Upper lobe of right lung (tissue), 1 donor: ENCODE measurements around the gene CDH11. TPM values are rescaled to one million over a fixed set of nuclear protein-coding genes. Genes with fewer than 3 reads are reported as not detected.

Source experiments
- ATAC-seq: fragments of 200-7000 bp; cut with Tn5 transposase; one replicate; pipeline ENCODE4 v1.9.1; 2020; ENCODE audit warnings: mild to moderate bottlenecking, moderate library complexity
- DNase-seq: peaks from one replicate; pipeline ENCODE4 v3.0.0-alpha.2; 2020
- H3K27ac ChIP-seq: fragments of 200-600 bp; one replicate; pipeline ENCODE4 v1.8.0; 2022
- H3K27me3 ChIP-seq: fragments of 200-600 bp; one replicate; pipeline ENCODE4 v1.8.0; 2022; ENCODE audit warnings: mild to moderate bottlenecking
- H3K36me3 ChIP-seq: fragments of 200-600 bp; one replicate; pipeline ENCODE4 v1.8.0; 2022
- H3K4me1 ChIP-seq: fragments of 200-600 bp; one replicate; pipeline ENCODE4 v1.8.0; 2022
- H3K4me3 ChIP-seq: fragments of 200-600 bp; one replicate; pipeline ENCODE4 v1.8.0; 2022; ENCODE audit warnings: mild to moderate bottlenecking
- H3K9me3 ChIP-seq: fragments of 200-600 bp; one replicate; pipeline ENCODE4 v1.8.0; 2022
- intact Hi-C: fragments of 100-400 bp; cut with DNase I; formaldehyde crosslinking; loops from one replicate; pipeline ENCODE4 v1.11.0; 2022
- total RNA-seq: library from RNA; stranded (reverse); fragmentation: NEBNext Ultra II Directional; extraction: Animal tissue kit (Norgen Biotek cat#: 25700); gene quantifications from one replicate; pipeline ENCODE4 v1.2.1, GENCODE V29; 2021
- TF ChIP-seq, protein P1 (sequence below): fragments of 200-600 bp; IDR thresholded peaks from one replicate; pipeline ENCODE4 v1.8.0; 2022; ENCODE audit warnings: antibody characterized with exemption
- donor health status: DM: no; HTN: yes; CAD: no; lungs with severe emphysema.

CDH11 gene
- total RNA-seq, 1 donor from 2014 or later: 176 TPM

DNA sequence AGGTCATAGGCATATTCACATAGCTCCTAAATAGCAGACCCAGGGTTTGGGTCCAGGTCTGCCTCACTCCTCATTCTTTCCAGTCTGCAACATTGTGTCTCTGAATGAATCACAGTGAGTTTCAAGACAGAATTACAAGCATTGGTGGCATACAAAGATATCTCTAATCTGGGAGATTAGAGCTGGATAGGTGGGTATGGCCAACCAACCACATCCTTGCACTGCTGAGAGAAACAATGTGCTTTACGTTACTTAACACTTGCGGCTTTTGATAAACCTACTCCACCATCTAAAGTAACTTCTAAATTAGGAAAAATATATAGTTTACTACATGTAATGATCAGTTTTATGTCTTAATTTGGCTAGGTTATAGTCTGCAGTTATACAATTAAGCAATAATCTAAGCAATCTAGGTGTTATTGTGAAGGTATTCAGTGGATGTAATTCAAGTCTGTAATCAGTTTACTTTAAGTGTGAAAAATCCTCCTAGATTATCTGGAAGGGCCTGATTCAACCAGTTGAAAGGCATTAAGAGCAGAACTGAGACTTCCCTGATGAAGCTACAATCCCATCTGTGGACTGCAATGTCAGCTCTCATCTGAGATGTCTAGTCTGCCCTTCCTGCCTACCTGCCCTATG is 26.7 kb downstream of the CDH11 start:
- H3K4me3 ChIP-seq: no peak overlapping the region
- no peaks in the 10 kb centered on the region for H3K4me1 ChIP-seq
- no peaks in the 10 kb centered on the region for H3K9me3 ChIP-seq
- no peaks in the 10 kb centered on the region for H3K36me3 ChIP-seq
- intact Hi-C loops: no loop called here
- no peak overlapping the region for H3K27ac ChIP-seq
- no peaks in the 10 kb centered on the region for H3K27me3 ChIP-seq
- TF ChIP-seq, protein P1, sequence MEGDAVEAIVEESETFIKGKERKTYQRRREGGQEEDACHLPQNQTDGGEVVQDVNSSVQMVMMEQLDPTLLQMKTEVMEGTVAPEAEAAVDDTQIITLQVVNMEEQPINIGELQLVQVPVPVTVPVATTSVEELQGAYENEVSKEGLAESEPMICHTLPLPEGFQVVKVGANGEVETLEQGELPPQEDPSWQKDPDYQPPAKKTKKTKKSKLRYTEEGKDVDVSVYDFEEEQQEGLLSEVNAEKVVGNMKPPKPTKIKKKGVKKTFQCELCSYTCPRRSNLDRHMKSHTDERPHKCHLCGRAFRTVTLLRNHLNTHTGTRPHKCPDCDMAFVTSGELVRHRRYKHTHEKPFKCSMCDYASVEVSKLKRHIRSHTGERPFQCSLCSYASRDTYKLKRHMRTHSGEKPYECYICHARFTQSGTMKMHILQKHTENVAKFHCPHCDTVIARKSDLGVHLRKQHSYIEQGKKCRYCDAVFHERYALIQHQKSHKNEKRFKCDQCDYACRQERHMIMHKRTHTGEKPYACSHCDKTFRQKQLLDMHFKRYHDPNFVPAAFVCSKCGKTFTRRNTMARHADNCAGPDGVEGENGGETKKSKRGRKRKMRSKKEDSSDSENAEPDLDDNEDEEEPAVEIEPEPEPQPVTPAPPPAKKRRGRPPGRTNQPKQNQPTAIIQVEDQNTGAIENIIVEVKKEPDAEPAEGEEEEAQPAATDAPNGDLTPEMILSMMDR: no peak
- no peak for ATAC-seq
- no peak for DNase-seq

DNA sequence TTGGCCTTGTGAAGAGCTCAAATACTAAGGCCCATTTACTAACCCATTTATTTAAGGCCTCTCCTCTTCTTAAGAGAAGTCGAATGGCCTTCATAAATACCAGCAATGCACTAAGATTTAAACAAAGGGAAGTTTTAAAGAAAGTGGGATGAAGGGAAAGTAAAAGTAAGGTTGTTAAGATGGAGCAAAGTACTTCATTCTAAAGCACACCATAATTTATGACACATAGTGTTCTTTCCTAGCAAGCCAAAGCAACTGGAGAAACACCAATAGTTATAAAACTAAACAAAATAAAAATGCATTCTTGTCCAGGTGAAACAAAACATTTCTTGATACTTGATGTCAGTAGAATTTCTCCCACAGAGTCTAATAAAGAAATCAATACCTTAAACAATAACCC is 27.9 kb downstream of the CDH11 start:
- no peak for DNase-seq
- TF ChIP-seq, protein P1: no peak
- Histone ChIP-seq H3K27me3 (no peaks in the 10 kb centered on the region), H3K27ac (no peak overlapping the region), H3K36me3 (no peaks in the 10 kb centered on the region), H3K4me1 (no peaks in the 10 kb centered on the region), H3K9me3 (no peaks in the 10 kb centered on the region), H3K4me3 (no peak overlapping the region)
- intact Hi-C loops: no loop called here
- no peak for ATAC-seq

DNA sequence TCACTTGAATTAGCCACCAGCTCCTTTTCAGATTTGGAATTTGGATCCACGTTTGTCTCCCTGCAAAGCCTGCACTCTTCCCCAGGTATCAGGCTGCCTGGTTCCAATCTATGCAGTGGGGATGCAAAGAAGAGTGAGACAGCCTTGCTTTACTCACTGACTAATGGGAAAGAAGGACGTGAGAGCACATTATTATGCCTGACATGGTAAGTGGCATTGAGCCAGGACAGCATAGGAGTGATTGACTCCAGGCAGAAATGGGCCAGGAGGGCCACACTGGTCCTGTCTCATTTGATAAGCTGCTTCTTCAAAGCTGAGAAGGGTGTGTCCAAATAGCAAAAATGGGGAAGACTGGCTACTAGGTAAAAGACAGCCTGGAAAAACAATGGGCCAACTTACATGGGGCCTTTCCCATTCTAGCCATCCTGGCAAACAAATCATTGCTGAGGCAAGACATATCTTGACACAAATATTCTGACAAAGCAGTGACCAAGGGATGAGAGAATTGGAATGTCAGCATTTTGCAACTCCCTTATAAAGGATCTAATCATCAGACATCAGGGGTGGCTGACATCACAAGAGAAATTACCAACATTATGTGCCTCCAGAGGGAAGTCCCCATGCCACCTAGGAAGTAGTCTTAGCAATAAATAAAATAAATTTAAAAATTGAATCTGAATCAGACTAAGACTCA is 38.6 kb downstream of the CDH11 start:
- no peak overlapping the region for H3K4me3 ChIP-seq
- intact Hi-C loops: no loop called here

DNA sequence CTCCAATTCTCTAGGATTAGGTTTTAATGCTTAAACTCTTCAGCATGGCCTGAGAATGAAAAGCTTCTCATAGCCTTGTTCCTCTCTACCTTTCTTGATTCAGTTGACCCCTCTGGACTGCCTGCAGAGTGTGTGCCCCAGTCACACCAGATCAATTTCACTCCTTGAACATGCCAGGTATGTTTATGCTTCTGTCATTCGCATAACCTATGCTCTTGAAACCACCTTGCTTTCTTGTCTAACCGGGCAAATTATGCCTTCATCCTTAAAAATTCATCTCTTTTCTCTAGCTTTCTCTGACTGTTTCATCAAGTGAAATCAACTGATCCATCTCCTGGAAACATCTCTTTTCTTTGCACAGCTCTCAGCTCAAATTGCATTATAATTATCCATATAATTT is 42.3 kb downstream of the CDH11 start:
- H3K4me3 ChIP-seq: no peak overlapping the region
- no peaks in the 10 kb centered on the region for H3K4me1 ChIP-seq
- TF ChIP-seq, protein P1: no peak
- no peak overlapping the region for H3K27ac ChIP-seq
- no peaks in the 10 kb centered on the region for H3K36me3 ChIP-seq
- H3K9me3 ChIP-seq: no peaks in the 10 kb centered on the region
- ATAC-seq (no peak), DNase-seq (no peak)
- no peaks in the 10 kb centered on the region for H3K27me3 ChIP-seq
- intact Hi-C loops: no loop called here

More for the DNA sequence above, 38.6 kb downstream of the CDH11 start:
- ATAC-seq: no peak
- no peaks in the 10 kb centered on the region for H3K4me1 ChIP-seq
- no peak for DNase-seq
- TF ChIP-seq, protein P1: no peak
- no peak overlapping the region for H3K27ac ChIP-seq
- no peaks in the 10 kb centered on the region for H3K27me3 ChIP-seq
- no peaks in the 10 kb centered on the region for H3K9me3 ChIP-seq
- no peaks in the 10 kb centered on the region for H3K36me3 ChIP-seq

DNA sequence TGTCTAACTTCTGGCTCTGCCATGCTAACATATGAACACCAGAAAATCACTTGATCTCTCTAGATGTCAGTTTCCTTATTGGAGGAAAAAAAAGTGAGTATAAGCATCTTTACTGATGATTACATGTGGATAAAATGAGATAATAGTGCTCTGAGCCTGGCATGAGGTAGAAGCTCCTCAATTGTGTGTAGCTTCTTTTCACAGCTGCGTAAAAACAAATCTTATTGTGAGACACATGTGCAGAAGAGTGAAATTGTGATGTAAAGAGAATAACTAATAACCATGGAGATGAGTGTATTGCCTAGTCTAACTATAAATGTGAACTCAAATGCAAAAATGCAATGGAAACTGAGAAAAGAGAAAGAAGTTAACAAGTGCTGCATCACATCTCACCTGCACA is 44.7 kb downstream of the CDH11 start:
- TF ChIP-seq, protein P1: no peak
- Histone ChIP-seq H3K27ac (no peak overlapping the region), H3K4me3 (no peak overlapping the region), H3K4me1 (no peaks in the 10 kb centered on the region), H3K36me3 (no peaks in the 10 kb centered on the region), H3K27me3 (no peaks in the 10 kb centered on the region), H3K9me3 (no peaks in the 10 kb centered on the region)
- DNase-seq (no peak), ATAC-seq (no peak)
- intact Hi-C loops: no loop called here
